OCI-M2 (cell line): ENCODE results near the gene RPTN.

ENCODE experiments used
- DNase-seq: peaks from one replicate; lab custom pipeline; 2025; ENCODE audit not compliant: unreplicated experiment; lab: John Stamatoyannopoulos, UW

RPTN gene

GRCh38 chr1:152159144-152159543, at the start of gene RPTN:
Gene RPTN, minus strand, starts transcription at chr1:152159228. Its CDS starts 1,339 bp downstream, at chr1:152157889.
- no peak for DNase-seq

- DNase-seq, result no peak
Measured at GRCh38 chr1:152198982-152199381, 40.0 kb upstream of the RPTN start.

GRCh38 chr1:152197361-152197941, 38.4 kb upstream of the RPTN start:
- no peak for DNase-seq

GRCh38 chr1:152191711-152192110, 32.7 kb upstream of the RPTN start:
- DNase-seq, result no peak

- DNase-seq, result no peak
Measured at GRCh38 chr1:152191260-152191659, 32.2 kb upstream of the RPTN start.

GRCh38 chr1:152190589-152190988, 31.6 kb upstream of the RPTN start:
- DNase-seq, result no peak

- no peak for DNase-seq
Measured at GRCh38 chr1:152189657-152190442, 30.8 kb upstream of the RPTN start.

- no peak for DNase-seq
Measured at GRCh38 chr1:152188673-152189591, 29.9 kb upstream of the RPTN start.

- no peak for DNase-seq
Measured at GRCh38 chr1:152186556-152187285, 27.7 kb upstream of the RPTN start.

- DNase-seq, result no peak
Measured at GRCh38 chr1:152185544-152186391, 26.7 kb upstream of the RPTN start.

GRCh38 chr1:152182944-152183361, 23.9 kb upstream of the RPTN start:
- no peak for DNase-seq

GRCh38 chr1:152182431-152182830, 23.4 kb upstream of the RPTN start:
- no peak for DNase-seq

- DNase-seq, result no peak
Measured at GRCh38 chr1:152179566-152179965, 20.5 kb upstream of the RPTN start.

- DNase-seq, result no peak
Measured at GRCh38 chr1:152170287-152170905, 11.4 kb upstream of the RPTN start.

GRCh38 chr1:152169366-152170025, 10.5 kb upstream of the RPTN start:
- no peak for DNase-seq

- DNase-seq, result no peak
Measured at GRCh38 chr1:152168535-152168868, 9.5 kb upstream of the RPTN start.

- no peak for DNase-seq
Measured at GRCh38 chr1:152167835-152168534, 9.0 kb upstream of the RPTN start.

- no peak for DNase-seq
Measured at GRCh38 chr1:152166966-152167365, 7.9 kb upstream of the RPTN start.
